ENCODE measurements around the gene RIT1.

The RIT1 gene

DNA sequence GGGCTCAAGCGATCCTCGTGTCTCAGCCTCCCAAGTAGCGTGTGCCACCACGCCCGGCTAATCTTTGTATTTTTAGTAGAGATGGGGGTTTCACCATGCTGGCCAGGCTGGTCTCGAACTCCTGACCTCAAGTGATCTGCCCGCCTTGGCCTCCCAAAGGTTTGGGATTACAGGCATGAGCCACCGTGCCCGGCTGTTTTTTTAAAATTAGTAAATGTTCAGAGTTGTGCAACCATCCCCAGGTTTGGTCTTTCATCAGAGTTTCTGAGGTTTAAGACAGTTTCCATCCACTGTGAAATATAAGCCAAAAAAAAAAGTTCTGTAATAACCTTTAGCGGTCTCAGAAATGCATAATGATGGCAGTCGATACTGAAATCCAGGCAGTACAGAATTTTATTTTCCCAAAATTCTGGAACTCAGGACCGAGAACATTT lies 52.3 kb downstream of the RIT1 start:
- H3K36me3 Mint-ChIP-seq, result peaks cover 2% of the 10 kb centered on the region
- H3K27ac Mint-ChIP-seq, result peak overlapping the region; percentile 81
- H3K9me3 Mint-ChIP-seq, result no peaks in the 10 kb centered on the region
- peaks cover 38% of the 10 kb centered on the region for H3K4me1 Mint-ChIP-seq
- H3K27me3 Mint-ChIP-seq, result peaks cover 10% of the 10 kb centered on the region
- peak overlapping the region; percentile 88 for H3K4me3 Mint-ChIP-seq

DNA sequence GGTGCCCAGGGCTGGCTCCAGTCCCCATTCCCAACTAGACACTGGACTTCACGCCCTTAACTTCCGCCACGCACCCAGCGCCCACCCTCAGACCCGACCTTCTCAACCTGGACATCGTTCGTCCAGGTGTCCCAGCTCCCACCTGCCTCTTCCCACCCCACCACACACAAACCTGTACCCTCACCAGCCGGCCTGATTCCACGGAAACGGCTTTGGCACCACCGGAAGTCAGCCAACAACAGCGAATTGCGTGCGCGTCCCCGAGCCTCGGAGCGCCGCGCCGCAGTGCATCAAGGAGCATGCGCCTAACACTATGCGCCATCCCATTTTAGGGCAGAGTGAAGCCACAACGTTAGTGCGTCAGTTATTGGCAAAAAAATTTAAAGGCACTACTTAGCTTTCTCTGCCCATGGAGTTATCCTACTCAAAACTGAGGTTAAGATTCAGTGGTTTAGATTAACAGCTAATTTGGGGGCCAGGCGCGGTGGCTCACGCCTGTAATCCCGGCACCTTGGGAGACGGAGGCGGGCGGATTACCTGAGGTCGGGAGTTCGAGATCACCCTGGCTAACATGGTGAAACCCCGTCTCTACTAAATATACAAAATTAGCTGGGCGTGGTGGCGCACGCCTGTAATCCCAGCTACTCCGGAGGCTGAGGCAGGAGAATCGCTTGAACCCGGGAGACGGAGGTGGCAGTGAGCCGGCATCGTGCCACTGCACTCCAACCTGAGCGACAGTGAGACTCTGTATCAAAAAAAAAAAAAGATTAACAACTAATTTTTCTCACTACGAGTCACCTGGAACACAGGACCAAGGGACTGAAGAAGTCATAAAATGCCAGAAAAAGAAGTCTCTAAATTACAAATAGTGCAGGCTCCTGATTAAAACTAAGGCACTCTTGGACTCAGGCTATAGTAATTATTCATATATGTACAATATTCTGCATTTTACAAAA lies 53.9 kb downstream of the RIT1 start, which contains the start of gene GON4L:
Gene GON4L, minus strand, starts transcription at position 240 of the 956 bp plus-strand sequence. CDS start 3,434 bp downstream, outside the sequence.
- Mint-ChIP-seq H3K9me3 (no peaks in the 10 kb centered on the region), H3K36me3 (peaks cover 4% of the 10 kb centered on the region), H3K27me3 (peaks cover 6% of the 10 kb centered on the region), H3K4me1 (peaks cover 50% of the 10 kb centered on the region), H3K27ac (peak within 1 kb of the TSS; percentile 99), H3K4me3 (peak within 1 kb of the TSS; percentile 100)

DNA sequence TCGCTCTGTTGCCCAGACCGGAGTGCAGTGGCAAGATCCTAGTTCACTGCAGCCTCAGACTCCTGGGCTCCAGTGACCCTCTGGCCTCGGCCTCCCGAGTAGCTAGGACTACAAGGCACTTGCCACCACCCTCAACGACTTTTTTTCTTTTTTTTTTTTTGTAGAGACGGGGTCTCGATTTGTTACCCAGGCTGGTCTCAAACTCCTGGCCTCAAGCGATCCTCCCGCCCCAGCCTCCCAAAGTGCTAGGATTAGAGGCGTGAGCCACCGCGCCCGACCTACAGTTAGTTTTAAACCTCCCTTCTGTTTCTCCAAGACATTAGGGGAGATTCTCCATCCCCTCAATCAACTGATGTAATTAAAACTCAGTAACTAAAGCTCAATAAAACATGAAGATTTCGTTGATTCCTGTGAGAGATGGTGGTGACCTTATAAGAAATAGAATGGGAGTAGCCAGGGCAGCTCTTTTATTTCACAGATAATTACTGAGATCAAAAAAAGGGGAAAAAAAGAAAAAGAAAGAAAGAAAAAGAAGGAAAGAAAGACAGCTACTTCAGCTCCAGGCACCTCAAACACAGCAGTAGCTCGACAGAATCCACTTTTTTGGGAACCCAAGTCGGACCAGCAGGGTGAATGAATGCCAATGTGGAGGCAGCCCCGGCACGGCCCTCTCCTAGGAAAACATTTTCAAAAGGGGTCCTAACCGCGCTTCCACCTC lies 54.7 kb downstream of the RIT1 start:
- Mint-ChIP-seq H3K9me3 (no peaks in the 10 kb centered on the region), H3K4me1 (peaks cover 57% of the 10 kb centered on the region), H3K27ac (peak overlapping the region; percentile 99), H3K27me3 (peaks cover 6% of the 10 kb centered on the region), H3K36me3 (peaks cover 7% of the 10 kb centered on the region), H3K4me3 (peak overlapping the region; percentile 100)

DNA sequence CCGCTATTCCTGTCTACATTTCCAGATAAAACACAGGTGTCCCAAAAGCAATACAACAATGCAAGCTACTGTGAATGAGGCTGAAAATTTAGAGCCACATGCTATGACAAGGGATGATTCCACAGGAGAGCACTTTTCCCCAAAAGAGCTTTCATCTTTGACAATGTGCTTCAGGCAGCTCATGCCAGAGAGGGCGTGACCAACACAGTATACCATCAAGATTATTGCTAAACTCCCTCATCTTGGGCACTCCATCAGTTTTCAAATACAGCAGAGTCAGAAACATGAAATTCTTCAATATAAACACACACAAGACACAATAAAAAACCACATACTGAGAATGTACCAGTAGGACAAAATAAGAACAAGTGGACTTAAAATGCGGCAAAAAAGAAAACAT lies 60.8 kb downstream of the RIT1 start:
- Mint-ChIP-seq H3K4me3 (peak overlapping the region; percentile 69), H3K4me1 (peaks cover 55% of the 10 kb centered on the region), H3K9me3 (no peaks in the 10 kb centered on the region), H3K36me3 (peaks cover 21% of the 10 kb centered on the region), H3K27me3 (no peaks in the 10 kb centered on the region), H3K27ac (peak overlapping the region; percentile 46)

DNA sequence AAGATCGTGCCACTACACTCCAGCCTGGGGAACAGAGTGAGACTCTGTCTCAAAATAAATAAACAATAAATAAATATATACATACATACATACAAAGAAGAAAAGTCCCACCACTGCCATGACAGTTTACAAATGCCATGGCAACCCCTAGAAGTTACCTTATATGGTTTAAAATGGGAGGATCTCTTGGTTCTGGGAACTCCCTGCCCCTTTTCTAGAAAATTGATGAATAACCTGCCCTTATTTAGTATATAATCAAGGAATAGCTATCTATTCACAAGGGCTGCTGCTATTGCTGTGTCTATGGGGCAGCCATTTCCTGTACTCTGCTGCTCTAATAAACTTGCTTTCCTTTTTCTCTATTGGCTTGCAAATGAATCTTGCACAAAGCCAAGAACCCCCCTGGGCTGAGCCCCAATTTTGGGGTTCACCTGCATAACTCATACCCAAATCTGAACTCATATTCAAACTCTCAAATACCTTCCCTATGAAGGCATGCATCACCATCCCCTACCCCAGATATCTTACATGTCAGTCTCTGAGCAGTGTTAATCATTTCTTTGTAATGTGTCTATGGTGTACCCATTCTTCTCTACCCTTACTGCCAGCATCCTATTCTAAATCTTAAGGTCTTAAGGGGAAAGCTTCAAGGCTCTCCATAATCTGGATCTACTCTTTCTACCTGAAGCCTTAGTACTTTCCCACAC lies 63.2 kb downstream of the RIT1 start:
- peaks cover 28% of the 10 kb centered on the region for H3K36me3 Mint-ChIP-seq
- H3K4me3 Mint-ChIP-seq, result peak overlapping the region; percentile 16
- H3K9me3 Mint-ChIP-seq, result no peaks in the 10 kb centered on the region

More for the DNA sequence above, 63.2 kb downstream of the RIT1 start:
- Mint-ChIP-seq H3K27ac (peak overlapping the region; percentile 3), H3K27me3 (no peaks in the 10 kb centered on the region), H3K4me1 (peaks cover 70% of the 10 kb centered on the region)
